Gastroesophageal sphincter (tissue), 4 donors: ENCODE measurements around the gene ACTN1. TPM values are rescaled to one million over a fixed set of nuclear protein-coding genes. Genes with fewer than 3 reads are reported as not detected.
A peak's percentile ranks its signal among the peaks of the same experiment; 100 is the strongest.

Source experiments
- ATAC-seq: fragments of 150-250 bp; one replicate; pipeline ENCODE4 v1.9.1; 2016; ENCODE audit warnings: mild to moderate bottlenecking, moderate library complexity
- H3K27ac ChIP-seq, 4 donors: fragments of 200-600 bp; sonication (generic) in 3 of 4; 1 replicate in 3 of 4; 2 replicates in 1 of 4; pipeline ENCODE4 v1.5.1; 2016 to 2019
- H3K27me3 ChIP-seq: fragments of 200-600 bp; sonication (generic); one replicate; pipeline ENCODE4 v1.5.1; 2019
- H3K36me3 ChIP-seq, 2 donors: fragments of 200-600 bp; sonication (generic); one replicate each; pipeline ENCODE4 v1.5.1; 2019; ENCODE audit warnings: control low read depth in 1 of 2
- H3K4me1 ChIP-seq, 3 donors: fragments of 200-600 bp; sonication (generic); 1 replicate in 2 of 3; 2 replicates in 1 of 3; pipeline ENCODE4 v1.5.1; 2016 to 2019; ENCODE audit warnings: control low read depth in 2 of 3
- H3K4me3 ChIP-seq, 2 donors: fragments of 200-600 bp; sonication (generic); one replicate each; pipeline ENCODE4 v1.5.1; 2019; ENCODE audit warnings: mild to moderate bottlenecking in 1 of 2, moderate library complexity in 1 of 2
- H3K9me3 ChIP-seq, 3 donors: fragments of 200-600 bp; sonication (generic); one replicate each; pipeline ENCODE4 v1.5.1; 2017 to 2019; ENCODE audit warnings: control low read depth in 2 of 3
- EP300 ChIP-seq: sonication (generic); formaldehyde crosslinking; IDR thresholded peaks from one replicate; pipeline ENCODE4 v1.6.1; 2017; ENCODE audit warnings: antibody characterized with exemption, mild to moderate bottlenecking
- POLR2A ChIP-seq, 2 donors: fragments of 450-650 bp; IDR thresholded peaks; one replicate each; pipeline ENCODE4 v1.6.1; 2017; ENCODE audit warnings: antibody characterized with exemption in 2 of 2, mild to moderate bottlenecking in 2 of 2, moderate library complexity in 1 of 2
- POLR2AphosphoS5 ChIP-seq: sonication (generic); formaldehyde crosslinking; IDR thresholded peaks from one replicate; pipeline ENCODE4 v1.6.1; 2017; ENCODE audit warnings: antibody characterized with exemption
- WGBS, 2 donors: methylation state at CpG; one replicate each; pipeline ENCODE4 v1.1.5; 2018; ENCODE audit warnings: low coverage in 1 of 2; 5-methylcytosine and 5-hydroxymethylcytosine counted together
- total RNA-seq, 4 donors: library from RNA; depleted of rRNA; stranded (reverse); fragments of >200 nt; gene quantifications; one replicate each; pipeline ENCODE4 v1.1.0, GENCODE V29; 2016
- TF ChIP-seq, protein P1 (sequence below), 4 experiments: fragments of 200-600 bp in 2 of 4; fragments of 450-650 bp in 2 of 4; sonication (generic) in 1 of 4; IDR thresholded peaks; one replicate each; pipeline ENCODE4 v1.5.1; 2017 to 2019; ENCODE audit warnings: antibody characterized with exemption in 4 of 4, mild to moderate bottlenecking in 2 of 4, moderate library complexity in 2 of 4

Gene ACTN1
- total RNA-seq, 4 donors from 2014 or later: 776 to 1,910 (median 969) TPM

DNA sequence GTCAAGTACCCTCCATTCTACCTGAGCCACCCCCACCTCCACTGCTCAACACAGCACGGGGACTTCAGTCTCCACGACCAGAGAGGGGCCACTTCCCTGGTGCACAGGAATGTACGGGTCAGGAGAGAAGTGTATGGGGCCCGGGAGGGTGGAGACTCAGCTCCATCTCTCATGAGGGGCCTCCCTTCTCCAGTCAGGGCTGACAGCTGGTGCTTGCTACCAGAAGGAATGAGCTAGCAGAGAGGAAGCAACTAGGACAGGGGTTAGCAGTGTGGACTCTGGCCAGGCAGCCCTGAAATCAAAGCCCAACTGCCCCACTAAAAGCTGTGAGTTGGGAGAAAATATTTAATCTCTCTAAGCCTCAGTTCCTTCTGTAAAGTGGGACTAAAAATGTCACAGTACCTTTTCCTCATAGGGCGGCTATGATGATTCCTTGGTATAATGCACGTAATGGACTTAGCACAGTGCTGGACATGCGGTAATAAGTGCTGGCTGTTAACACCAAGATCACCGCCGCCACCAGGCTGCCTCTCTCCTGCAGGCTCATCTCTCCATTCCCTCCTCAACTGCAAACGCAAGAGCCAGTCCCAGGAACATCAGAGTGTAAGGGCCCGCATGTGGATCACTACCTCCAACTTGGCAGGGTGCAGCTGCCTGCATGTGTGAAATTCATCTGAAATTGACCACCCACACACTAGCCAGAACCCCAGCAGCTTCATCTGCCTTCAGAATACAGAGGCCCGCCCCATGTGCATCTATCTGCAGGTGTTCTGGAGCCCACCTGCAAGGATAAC is 14.6 kb downstream of the ACTN1 start:
- Histone ChIP-seq H3K4me3 (no peak overlapping the region), H3K4me1 (peaks cover 4 to 100% (median 74%) of the 10 kb centered on the region in 3 donors), H3K36me3 (no peaks in the 10 kb centered on the region), H3K27ac (peak overlapping the region; percentile 4 to 99 (median 93)), H3K9me3 (no peaks in the 10 kb centered on the region), H3K27me3 (no peaks in the 10 kb centered on the region)
- TF ChIP-seq EP300 (no peak), POLR2A (IDR thresholded peaks at IDR 0.05) (no peak), POLR2AphosphoS5 (no peak)
- TF ChIP-seq, protein P1, sequence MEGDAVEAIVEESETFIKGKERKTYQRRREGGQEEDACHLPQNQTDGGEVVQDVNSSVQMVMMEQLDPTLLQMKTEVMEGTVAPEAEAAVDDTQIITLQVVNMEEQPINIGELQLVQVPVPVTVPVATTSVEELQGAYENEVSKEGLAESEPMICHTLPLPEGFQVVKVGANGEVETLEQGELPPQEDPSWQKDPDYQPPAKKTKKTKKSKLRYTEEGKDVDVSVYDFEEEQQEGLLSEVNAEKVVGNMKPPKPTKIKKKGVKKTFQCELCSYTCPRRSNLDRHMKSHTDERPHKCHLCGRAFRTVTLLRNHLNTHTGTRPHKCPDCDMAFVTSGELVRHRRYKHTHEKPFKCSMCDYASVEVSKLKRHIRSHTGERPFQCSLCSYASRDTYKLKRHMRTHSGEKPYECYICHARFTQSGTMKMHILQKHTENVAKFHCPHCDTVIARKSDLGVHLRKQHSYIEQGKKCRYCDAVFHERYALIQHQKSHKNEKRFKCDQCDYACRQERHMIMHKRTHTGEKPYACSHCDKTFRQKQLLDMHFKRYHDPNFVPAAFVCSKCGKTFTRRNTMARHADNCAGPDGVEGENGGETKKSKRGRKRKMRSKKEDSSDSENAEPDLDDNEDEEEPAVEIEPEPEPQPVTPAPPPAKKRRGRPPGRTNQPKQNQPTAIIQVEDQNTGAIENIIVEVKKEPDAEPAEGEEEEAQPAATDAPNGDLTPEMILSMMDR (IDR thresholded peaks at IDR 0.05): no peak
- 56 to 58% methylated on average over 5 to 7 of the region's 12 CpGs for WGBS, 2 donors
- no peak for ATAC-seq

DNA sequence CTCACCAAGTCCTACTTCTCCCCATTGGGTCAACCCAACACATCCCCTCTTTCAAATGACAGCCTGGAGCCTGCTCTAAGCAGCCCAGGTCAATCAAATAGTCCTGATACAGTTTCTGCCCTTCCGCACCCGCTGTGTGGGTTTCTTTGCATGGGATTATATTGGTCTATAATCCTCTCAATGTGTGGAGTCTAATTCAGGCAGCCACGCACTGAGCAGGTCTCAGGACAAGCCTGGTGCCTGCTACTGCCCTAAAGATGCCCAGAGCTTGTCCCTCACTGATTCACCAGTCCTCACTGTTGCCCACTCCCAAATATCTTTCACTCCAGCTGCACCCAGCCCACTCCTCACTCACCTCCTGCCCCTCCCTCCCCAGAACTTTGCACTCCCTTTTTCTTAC is 16.4 kb downstream of the ACTN1 start:
- Histone ChIP-seq H3K4me3 (no peak overlapping the region), H3K36me3 (no peaks in the 10 kb centered on the region), H3K27me3 (no peaks in the 10 kb centered on the region), H3K27ac (peak overlapping the region in 3 of 4 donors; percentile 88 to 99 (median 98)), H3K4me1 (peaks cover 2 to 100% (median 71%) of the 10 kb centered on the region in 3 donors), H3K9me3 (no peaks in the 10 kb centered on the region)
- ATAC-seq: no peak
- no peak for TF ChIP-seq POLR2AphosphoS5
- no peak for TF ChIP-seq EP300
- no peak for TF ChIP-seq POLR2A (IDR thresholded peaks at IDR 0.05)
- TF ChIP-seq, protein P1 (IDR thresholded peaks at IDR 0.05): no peak
- 80 to 100% methylated on average over 1 to 3 of the region's 3 CpGs for WGBS, 2 donors

DNA sequence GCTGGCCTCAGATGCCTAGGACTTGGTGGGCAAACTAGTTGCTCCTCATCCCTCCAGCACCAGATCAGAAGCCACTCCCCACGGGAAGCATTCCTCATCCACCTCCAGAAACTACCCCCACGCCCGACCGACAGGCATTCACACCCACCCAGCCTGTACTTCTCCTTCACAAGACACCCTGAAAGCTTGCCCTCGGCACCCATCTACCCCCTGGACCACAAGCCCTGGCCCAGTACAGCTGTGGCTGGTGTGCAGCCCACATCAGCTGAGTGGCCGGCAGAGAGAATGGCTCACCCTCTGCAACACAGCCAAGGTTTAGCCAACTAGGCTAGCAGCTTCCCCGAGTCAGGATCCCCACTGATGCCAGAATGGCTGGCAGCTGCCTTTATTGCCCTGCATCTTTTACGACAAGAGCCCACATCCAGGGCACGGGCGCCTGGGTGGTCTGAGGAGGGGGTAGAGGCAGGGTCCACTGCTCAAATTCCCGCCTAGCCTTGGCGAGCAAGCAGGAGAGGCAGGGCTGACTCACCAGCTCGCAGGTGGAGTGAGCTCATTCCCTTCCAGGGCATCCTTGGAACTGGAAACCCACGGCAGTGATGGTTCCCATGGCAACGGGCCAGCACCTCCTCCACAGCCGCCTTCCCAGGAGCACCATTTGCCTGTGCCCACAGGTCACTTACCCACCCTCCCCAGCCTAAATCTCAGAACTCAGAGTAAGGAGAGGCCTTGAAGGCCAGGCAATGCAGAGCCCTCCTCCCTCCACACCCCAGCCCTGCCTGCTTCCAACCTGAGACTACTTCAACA is 17.1 kb downstream of the ACTN1 start:
- peak; percentile 38 for ATAC-seq
- Histone ChIP-seq H3K9me3 (no peaks in the 10 kb centered on the region), H3K36me3 (no peaks in the 10 kb centered on the region), H3K4me1 (peaks cover 7 to 100% (median 71%) of the 10 kb centered on the region in 3 donors), H3K27ac (peak overlapping the region in 3 of 4 donors; percentile 88 to 99 (median 98)), H3K27me3 (no peaks in the 10 kb centered on the region), H3K4me3 (no peak overlapping the region)
- 50 to 80% methylated on average over 1 to 2 of the region's 16 CpGs for WGBS, 2 donors
- TF ChIP-seq, protein P1 (IDR thresholded peaks at IDR 0.05): no peak
- peak; percentile 76 for TF ChIP-seq POLR2AphosphoS5

DNA sequence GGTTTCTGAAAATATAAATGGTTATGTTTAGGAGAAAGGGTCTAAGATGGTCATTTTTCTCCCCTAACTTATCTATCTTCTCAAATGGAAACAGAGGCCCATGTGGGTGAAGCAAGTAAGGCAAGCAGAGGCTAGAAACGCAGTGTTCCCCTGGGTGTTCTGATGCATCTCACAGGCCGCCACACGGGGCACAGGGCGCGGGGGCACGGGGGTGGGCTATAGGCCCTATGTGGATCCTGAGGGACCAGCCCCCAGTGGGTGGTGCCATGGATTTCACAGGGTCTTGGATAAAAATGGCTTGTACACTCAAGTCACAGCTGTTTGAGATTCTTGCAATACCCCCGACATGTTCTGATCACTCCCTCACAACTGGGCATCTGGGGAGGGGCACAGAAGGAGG is 17.7 kb downstream of the ACTN1 start:
- H3K27me3 ChIP-seq: no peaks in the 10 kb centered on the region
- TF ChIP-seq POLR2AphosphoS5 (no peak), EP300 (no peak), POLR2A (IDR thresholded peaks at IDR 0.05) (no peak)
- TF ChIP-seq, protein P1 (IDR thresholded peaks at IDR 0.05): no peak
- H3K4me3 ChIP-seq: no peak overlapping the region
- WGBS, 2 donors: 40 to 74% methylated on average over 2 to 3 of the region's 7 CpGs
- no peaks in the 10 kb centered on the region for H3K36me3 ChIP-seq
- ATAC-seq: no peak
- H3K27ac ChIP-seq: peak overlapping the region in 3 of 4 donors; percentile 88 to 99 (median 98)
- no peaks in the 10 kb centered on the region for H3K9me3 ChIP-seq
- H3K4me1 ChIP-seq: peaks cover 10 to 100% (median 71%) of the 10 kb centered on the region in 3 donors
